ENCODE data around the gene RPL14.

The RPL14 gene

DNA sequence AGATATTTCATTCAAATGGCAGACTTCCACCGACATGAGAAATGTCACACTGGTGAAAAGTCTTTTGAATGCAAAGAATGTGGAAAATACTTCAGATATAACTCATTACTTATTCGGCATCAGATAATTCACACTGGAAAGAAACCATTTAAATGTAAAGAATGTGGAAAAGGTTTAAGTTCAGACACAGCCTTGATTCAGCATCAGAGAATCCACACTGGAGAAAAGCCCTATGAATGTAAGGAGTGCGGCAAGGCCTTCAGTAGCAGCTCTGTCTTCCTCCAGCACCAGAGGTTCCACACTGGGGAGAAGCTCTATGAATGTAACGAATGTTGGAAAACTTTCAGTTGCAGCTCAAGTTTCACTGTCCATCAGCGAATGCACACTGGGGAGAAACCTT is 59.1 kb downstream of the RPL14 start:
- TF ChIP-seq, protein P1, sequence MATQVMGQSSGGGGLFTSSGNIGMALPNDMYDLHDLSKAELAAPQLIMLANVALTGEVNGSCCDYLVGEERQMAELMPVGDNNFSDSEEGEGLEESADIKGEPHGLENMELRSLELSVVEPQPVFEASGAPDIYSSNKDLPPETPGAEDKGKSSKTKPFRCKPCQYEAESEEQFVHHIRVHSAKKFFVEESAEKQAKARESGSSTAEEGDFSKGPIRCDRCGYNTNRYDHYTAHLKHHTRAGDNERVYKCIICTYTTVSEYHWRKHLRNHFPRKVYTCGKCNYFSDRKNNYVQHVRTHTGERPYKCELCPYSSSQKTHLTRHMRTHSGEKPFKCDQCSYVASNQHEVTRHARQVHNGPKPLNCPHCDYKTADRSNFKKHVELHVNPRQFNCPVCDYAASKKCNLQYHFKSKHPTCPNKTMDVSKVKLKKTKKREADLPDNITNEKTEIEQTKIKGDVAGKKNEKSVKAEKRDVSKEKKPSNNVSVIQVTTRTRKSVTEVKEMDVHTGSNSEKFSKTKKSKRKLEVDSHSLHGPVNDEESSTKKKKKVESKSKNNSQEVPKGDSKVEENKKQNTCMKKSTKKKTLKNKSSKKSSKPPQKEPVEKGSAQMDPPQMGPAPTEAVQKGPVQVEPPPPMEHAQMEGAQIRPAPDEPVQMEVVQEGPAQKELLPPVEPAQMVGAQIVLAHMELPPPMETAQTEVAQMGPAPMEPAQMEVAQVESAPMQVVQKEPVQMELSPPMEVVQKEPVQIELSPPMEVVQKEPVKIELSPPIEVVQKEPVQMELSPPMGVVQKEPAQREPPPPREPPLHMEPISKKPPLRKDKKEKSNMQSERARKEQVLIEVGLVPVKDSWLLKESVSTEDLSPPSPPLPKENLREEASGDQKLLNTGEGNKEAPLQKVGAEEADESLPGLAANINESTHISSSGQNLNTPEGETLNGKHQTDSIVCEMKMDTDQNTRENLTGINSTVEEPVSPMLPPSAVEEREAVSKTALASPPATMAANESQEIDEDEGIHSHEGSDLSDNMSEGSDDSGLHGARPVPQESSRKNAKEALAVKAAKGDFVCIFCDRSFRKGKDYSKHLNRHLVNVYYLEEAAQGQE (IDR thresholded peaks at IDR 0.05; ENCODE audit: insufficient read depth in 1 of 2, low read depth in 2 of 2, low read length in 2 of 2): no peak
- TF ChIP-seq TAF1 (IDR thresholded peaks at IDR 0.05; ENCODE audit: borderline replicate concordance, insufficient read depth, low read length): no peak
- TF ChIP-seq FOXP2 (optimal IDR thresholded peaks at IDR 0.05; ENCODE audit: borderline replicate concordance, extremely low read depth, extremely low read length, insufficient read depth): no peak

DNA sequence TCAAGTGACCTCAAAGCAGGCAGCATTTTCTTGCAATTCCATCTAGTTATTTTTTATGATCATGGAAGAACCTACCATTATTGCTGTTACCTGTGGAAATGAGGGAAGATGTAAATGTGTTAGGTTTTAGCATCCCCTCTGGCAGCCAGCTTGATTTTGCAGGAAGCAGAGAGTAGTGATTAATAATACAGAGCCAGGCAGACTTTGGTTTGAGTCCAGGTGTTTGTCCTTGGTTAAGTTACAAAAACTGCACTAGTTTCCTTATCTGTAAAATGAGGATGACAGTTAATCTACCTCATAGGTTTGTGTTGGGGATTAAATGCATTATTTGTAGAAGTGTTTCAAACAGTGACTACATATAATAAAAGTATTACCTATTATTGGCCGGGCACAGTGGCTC is 60.9 kb downstream of the RPL14 start:
- TF ChIP-seq FOXP2 (optimal IDR thresholded peaks at IDR 0.05; ENCODE audit: borderline replicate concordance, extremely low read depth, extremely low read length, insufficient read depth): no peak
- TF ChIP-seq SIN3A (IDR thresholded peaks at IDR 0.05; ENCODE audit: borderline replicate concordance, insufficient read depth, low read length): no peak
